ENCODE measurements around the gene CIB4. TPM values are rescaled to one million over a fixed set of nuclear protein-coding genes. Genes with fewer than 3 reads are reported as not detected.

CIB4 gene
- total and polyA plus RNA-seq, 9 of the 15 experiments (the other 6 are each of a cell fraction or from before 2014, with no cell fraction given): not detected

GRCh38 chr2:26685341-26685740, 44.2 kb upstream of the CIB4 start:
- CTCF ChIA-PET (ENCODE audit: low intra/inter-chr PET ratio): no interaction called here
- H3K27me3 ChIP-seq (ENCODE audit: control insufficient read depth in 2 of 2, insufficient read depth in 2 of 2, low read length in 2 of 2): peaks cover 8 to 74% of the 10 kb centered on the region in 2 experiments; a peak in 4 of 5 replicates
- H3K9me3 ChIP-seq (replicated peaks; ENCODE audit: control insufficient read depth, insufficient read depth, low read depth, low read length): no peaks in the 10 kb centered on the region
- H3K4me2 ChIP-seq (ENCODE audit: insufficient read depth, low read length): no peak overlapping the region
- 0 out of 2 replicates have a peak, but pooled peaks cover 3% of the 10 kb centered on the region for H4K20me1 ChIP-seq (replicated peaks; ENCODE audit: control insufficient read depth, insufficient read depth, low read length)
- no peaks in the 10 kb centered on the region for H3K4me1 ChIP-seq (replicated peaks in 1 of 2; ENCODE audit: control insufficient read depth in 2 of 2, insufficient read depth in 2 of 2, low read length in 2 of 2)
- no peak for FAIRE-seq
- intact Hi-C loops (cut with micrococcal nuclease) (no loop called here), in situ Hi-C loops (cut with MboI) (no loop called here)
- no peaks in the 10 kb centered on the region for H3K79me2 ChIP-seq (ENCODE audit: control insufficient read depth, insufficient read depth, low read length)
- BruUV-seq (replicated peaks): no TSS peak
- H2AFZ ChIP-seq (ENCODE audit: low read depth, low read length): no peak overlapping the region
- no peak for DNase-seq (ENCODE audit: extremely low read depth in 1 of 4, low spot score in 3 of 4)
- no peak for ATAC-seq
- H3K9me1 ChIP-seq (ENCODE audit: control insufficient read depth, insufficient read depth, low read length): peaks cover 4% of the 10 kb centered on the region
- H3K9ac ChIP-seq (ENCODE audit: insufficient read depth in 1 of 2, low read depth in 2 of 2, low read length in 2 of 2): no peak overlapping the region
- WGBS (ENCODE audit: insufficient coverage, low coverage, missing lambda C conversion rate): 2% methylated on average over 5 of the region's 5 CpGs
- H3K36me3 ChIP-seq (ENCODE audit: control insufficient read depth, insufficient read depth, low read length): no peaks in the 10 kb centered on the region
- TF ChIP-seq HEY1 (CRISPR knock-in tag; IDR thresholded peaks at IDR 0.05; ENCODE audit: borderline replicate concordance): no peak
- no peak for TF ChIP-seq WHSC1 (IDR thresholded peaks at IDR 0.05; ENCODE audit: low read length)
- TF ChIP-seq CBFB (CRISPR knock-in tag; IDR thresholded peaks at IDR 0.05): no peak
- no peak for TF ChIP-seq IRF1 (CRISPR knock-in tag; IDR thresholded peaks at IDR 0.05; ENCODE audit: borderline replicate concordance)
- TF ChIP-seq ILK (tag; IDR thresholded peaks at IDR 0.05; ENCODE audit: borderline replicate concordance, low read depth): no peak
- no peak for TF ChIP-seq ZNF740 (CRISPR knock-in tag; IDR thresholded peaks at IDR 0.05)
- no peak for TF ChIP-seq ZNF740 (tag; IDR thresholded peaks at IDR 0.05)
- no peak for TF ChIP-seq PREB (CRISPR knock-in tag; IDR thresholded peaks at IDR 0.05)
- no peak for TF ChIP-seq ZNF707 (CRISPR knock-in tag; conservative IDR thresholded peaks at IDR 0.05)
- TF ChIP-seq NONO (IDR thresholded peaks at IDR 0.05; ENCODE audit: low read depth in 2 of 2, low read length in 1 of 2): no peak
- no peak for TF ChIP-seq ZNF140 (CRISPR knock-in tag; IDR thresholded peaks at IDR 0.05)
- TF ChIP-seq ZNF589 (CRISPR knock-in tag; IDR thresholded peaks at IDR 0.05; ENCODE audit: low read depth): no peak
- no peak for TF ChIP-seq BCL6 (CRISPR knock-in tag; IDR thresholded peaks at IDR 0.05)
- TF ChIP-seq ID3 (CRISPR knock-in tag; IDR thresholded peaks at IDR 0.05): no peak
- TF ChIP-seq ID3 (tag; IDR thresholded peaks at IDR 0.05): no peak
- no peak for TF ChIP-seq MEF2A (IDR thresholded peaks at IDR 0.05; ENCODE audit: control insufficient read depth, low read depth, low read length)
- TF ChIP-seq CCNT2 (IDR thresholded peaks at IDR 0.05; ENCODE audit: borderline replicate concordance, extremely low read depth, insufficient read length, low read depth, low read length): no peak
- no peak for TF ChIP-seq ATF4 (CRISPR knock-in tag; IDR thresholded peaks at IDR 0.05)
- no peak for TF ChIP-seq TFAM (CRISPR knock-in tag; conservative IDR thresholded peaks at IDR 0.05)
- no peak overlapping the region for H3K27ac ChIP-seq (ENCODE audit: extremely low read depth, low read depth, low read length)
- H3K4me3 ChIP-seq: no peak overlapping the region
- POLR2A ChIA-PET: no interaction called here
